ENCODE data around the gene DOK3. TPM values are rescaled to one million over a fixed set of nuclear protein-coding genes. Genes with fewer than 3 reads are reported as not detected.

Gene DOK3
- total and polyA plus RNA-seq, 2 of the 13 experiments (the other 11 are each of a cell fraction or from before 2014, with no cell fraction given): 1.4 to 1.5 TPM

DNA sequence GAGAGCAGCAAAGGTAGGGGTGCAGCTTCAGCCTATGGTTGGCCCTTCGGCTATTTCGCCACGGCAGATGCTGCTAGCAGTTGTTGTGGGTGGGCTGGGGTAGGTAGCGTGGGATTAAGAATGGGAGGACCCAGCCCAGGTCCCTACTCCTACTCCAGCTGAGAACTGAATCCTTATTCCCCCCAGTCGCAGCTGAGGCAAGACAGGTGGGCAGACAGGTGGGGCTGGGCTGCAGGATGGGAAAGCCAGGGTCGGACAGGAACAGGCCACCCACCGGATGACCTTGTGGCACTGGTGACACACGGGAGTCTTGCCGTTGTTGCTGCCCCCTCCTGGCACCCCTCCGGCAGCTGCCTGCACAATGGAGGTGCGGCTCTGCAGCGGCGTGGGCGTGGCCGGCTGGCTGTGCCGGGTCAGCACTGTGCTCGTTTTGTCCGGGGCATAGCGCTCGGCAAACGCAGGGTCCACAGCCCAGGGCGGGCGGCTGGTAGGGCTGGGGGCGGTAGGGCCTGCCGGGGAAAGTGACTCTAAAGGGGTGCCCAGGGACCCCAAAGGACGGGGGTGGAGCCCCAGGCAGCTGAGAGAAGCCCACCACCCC lies 20.4 kb downstream of the DOK3 start:
- POLR2A ChIA-PET: no interaction called here
- ATAC-seq (no peak; the same call in 1 of the 3 replicates), FAIRE-seq (no peak), DNase-seq (ENCODE audit: low spot score) (no peak)
- no peak overlapping the region for H3K27ac ChIP-seq (ENCODE audit: extremely low read length, insufficient read depth, low read length)
- intact Hi-C loops (cut with micrococcal nuclease; ENCODE audit: unreplicated experiment) (no loop called here), in situ Hi-C loops (cut with HindIII; ENCODE audit: extremely low pct_ligation_motif_present, low pct_unique_long_range_greater_than_20kb) (no loop called here)
- 0 out of 2 replicates have a peak, but pooled peaks cover 4% of the 10 kb centered on the region for H4K20me1 ChIP-seq (ENCODE audit: insufficient read depth, low read length)
- peaks cover 15 to 18% of the 10 kb centered on the region in 2 experiments; a peak in 4 of 5 replicates for H3K36me3 ChIP-seq (replicated peaks in 1 of 2; ENCODE audit: control insufficient read depth in 1 of 2, insufficient read depth in 2 of 2, low read length in 2 of 2)
- H3K27me3 ChIP-seq (ENCODE audit: control insufficient read depth in 1 of 2, insufficient read depth in 2 of 2, low read length in 2 of 2): no peaks in the 10 kb centered on the region
- H3K4me3 ChIP-seq (replicated peaks in 1 of 3; ENCODE audit: insufficient read depth in 1 of 3, low read depth in 2 of 3, low read length in 3 of 3): no peak overlapping the region
- no peaks in the 10 kb centered on the region for H3K9me3 ChIP-seq (ENCODE audit: low read length)
- TF ChIP-seq ZBTB33 (CRISPR knock-in tag; IDR thresholded peaks at IDR 0.05) (peak; percentile 67; the same call in 1 of the 2 replicates), AGO2 (optimal IDR thresholded peaks at IDR 0.05; ENCODE audit: low read depth, low read length) (peak; percentile 39), RBFOX2 (IDR thresholded peaks at IDR 0.05; ENCODE audit: low read depth, low read length) (peak; percentile 58; the same call in 1 of the 2 replicates), ARID4A (CRISPR knock-in tag; IDR thresholded peaks at IDR 0.05; ENCODE audit: borderline replicate concordance) (no peak)
- TF ChIP-seq, protein P1, sequence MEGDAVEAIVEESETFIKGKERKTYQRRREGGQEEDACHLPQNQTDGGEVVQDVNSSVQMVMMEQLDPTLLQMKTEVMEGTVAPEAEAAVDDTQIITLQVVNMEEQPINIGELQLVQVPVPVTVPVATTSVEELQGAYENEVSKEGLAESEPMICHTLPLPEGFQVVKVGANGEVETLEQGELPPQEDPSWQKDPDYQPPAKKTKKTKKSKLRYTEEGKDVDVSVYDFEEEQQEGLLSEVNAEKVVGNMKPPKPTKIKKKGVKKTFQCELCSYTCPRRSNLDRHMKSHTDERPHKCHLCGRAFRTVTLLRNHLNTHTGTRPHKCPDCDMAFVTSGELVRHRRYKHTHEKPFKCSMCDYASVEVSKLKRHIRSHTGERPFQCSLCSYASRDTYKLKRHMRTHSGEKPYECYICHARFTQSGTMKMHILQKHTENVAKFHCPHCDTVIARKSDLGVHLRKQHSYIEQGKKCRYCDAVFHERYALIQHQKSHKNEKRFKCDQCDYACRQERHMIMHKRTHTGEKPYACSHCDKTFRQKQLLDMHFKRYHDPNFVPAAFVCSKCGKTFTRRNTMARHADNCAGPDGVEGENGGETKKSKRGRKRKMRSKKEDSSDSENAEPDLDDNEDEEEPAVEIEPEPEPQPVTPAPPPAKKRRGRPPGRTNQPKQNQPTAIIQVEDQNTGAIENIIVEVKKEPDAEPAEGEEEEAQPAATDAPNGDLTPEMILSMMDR (CRISPR knock-in tag; IDR thresholded peaks at IDR 0.05): peak; percentile 34
- H3K4me2 ChIP-seq (ENCODE audit: low read depth, low read length): no peak overlapping the region
- 90% methylated on average over 10 of the region's 26 CpGs for WGBS (ENCODE audit: low lambda C conversion rate)
- H3K4me1 ChIP-seq (ENCODE audit: insufficient read depth, low read length): peaks cover 5% of the 10 kb centered on the region
- CTCF ChIA-PET (ENCODE audit: low intra/inter-chr PET ratio, low total read pairs): no interaction called here
- no peaks in the 10 kb centered on the region for H3K79me2 ChIP-seq (ENCODE audit: insufficient read depth, low read length)
- BruUV-seq (replicated peaks): no TSS peak
- H2AFZ ChIP-seq (ENCODE audit: low read length): no peak overlapping the region
- H3K9ac ChIP-seq (ENCODE audit: insufficient read depth, low read depth, low read length): no peak overlapping the region
